COLO668 (cell line): ENCODE data around the gene TNFRSF1A.
A peak's percentile ranks its signal among the peaks of the same experiment; 100 is the strongest.
"Not testable (repeated sequence)": the region's sequence is repeated elsewhere in the genome, so short reads cannot be mapped to it uniquely, and the experiment has no call there.

Experiments
- DNase-seq: peaks from one replicate; lab custom pipeline; 2025; ENCODE audit not compliant: unreplicated experiment; lab: John Stamatoyannopoulos, UW

Gene TNFRSF1A

DNA sequence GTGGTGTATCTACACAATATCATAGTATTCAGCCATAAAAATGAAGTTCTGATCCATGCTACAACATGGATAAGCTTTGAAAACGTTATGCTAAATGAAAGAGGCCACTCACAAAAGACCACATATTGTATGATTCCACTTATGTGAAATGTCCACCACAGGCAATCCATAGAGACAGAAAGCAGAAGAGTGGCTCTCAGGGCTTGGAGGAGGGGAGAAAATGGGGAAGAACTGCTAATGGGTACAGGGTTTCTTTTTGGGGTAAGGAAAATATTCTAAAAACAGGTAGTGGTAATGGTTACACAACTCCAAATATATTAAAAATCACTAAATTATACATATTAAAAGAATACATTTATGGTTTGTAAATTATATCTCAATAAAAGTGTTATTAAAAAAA, 17.0 kb upstream of the TNFRSF1A start:
- DNase-seq: no peak

- no peak for DNase-seq
Observed at GRCh38 chr12:6356374-6356820, 14.5 kb upstream of the TNFRSF1A start.

GRCh38 chr12:6355491-6356373, 13.9 kb upstream of the TNFRSF1A start:
- DNase-seq: no peak

GRCh38 chr12:6354495-6355393, 12.9 kb upstream of the TNFRSF1A start:
- no peak for DNase-seq

GRCh38 chr12:6352193-6353173, 10.6 kb upstream of the TNFRSF1A start:
- no peak for DNase-seq

DNA sequence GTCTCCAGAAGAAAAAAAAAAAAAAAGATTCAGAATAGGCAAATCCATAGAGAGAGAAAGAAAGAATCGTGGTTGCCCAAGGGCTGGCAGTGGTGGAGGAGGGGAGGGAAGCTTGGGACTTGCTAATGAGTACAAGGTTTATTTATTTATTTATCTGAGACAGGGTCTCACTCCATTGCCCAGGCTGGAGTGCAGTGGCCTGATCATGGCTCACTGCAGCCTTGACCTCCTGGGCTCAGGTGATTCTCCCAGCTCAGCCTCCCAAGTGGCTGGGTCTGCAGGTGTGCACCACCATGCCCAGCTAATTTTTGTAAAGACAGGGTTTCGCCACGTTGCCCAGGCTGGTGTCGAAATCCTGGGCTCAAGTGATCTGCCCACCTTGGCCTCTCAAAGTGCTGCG, 9.7 kb upstream of the TNFRSF1A start:
- DNase-seq: no peak

GRCh38 chr12:6347367-6348338, 5.8 kb upstream of the TNFRSF1A start:
- no peak for DNase-seq

- DNase-seq: no peak
Observed at GRCh38 chr12:6346942-6347341, 5.1 kb upstream of the TNFRSF1A start.

DNA sequence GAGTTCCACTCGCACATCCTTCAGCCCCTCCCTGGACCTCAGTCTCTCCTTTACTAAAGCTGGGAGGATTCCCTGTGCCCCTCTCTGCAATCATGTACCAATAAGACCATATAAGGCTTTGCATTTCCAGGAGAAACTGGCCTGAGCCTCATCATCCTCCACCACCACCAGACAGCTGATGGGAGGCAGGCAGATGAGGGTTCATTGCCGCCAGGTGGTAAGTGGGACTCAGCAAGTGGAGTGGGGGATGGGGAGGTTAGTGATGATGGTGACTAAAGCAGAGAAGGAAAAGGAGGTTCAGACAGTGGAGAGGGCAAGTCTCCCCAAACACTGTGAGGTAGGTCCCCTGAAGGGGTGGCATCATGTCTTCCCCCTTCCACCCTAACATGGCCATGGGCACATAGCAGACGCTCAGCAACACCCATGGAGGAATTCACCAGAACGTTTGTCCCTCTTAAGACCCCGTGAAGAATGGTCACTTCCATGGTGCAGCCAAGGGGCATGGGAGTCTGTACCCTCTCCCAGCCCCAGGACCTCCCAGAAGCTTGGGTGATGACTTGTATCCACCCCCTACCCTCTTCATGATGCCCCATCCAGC, 4.5 kb upstream of the TNFRSF1A start:
- peak; percentile 8 for DNase-seq

GRCh38 chr12:6345319-6346091, 3.6 kb upstream of the TNFRSF1A start:
- DNase-seq: no peak

- not testable (repeated sequence) for DNase-seq
Observed at GRCh38 chr12:6344101-6344660, 2.3 kb upstream of the TNFRSF1A start.

DNA sequence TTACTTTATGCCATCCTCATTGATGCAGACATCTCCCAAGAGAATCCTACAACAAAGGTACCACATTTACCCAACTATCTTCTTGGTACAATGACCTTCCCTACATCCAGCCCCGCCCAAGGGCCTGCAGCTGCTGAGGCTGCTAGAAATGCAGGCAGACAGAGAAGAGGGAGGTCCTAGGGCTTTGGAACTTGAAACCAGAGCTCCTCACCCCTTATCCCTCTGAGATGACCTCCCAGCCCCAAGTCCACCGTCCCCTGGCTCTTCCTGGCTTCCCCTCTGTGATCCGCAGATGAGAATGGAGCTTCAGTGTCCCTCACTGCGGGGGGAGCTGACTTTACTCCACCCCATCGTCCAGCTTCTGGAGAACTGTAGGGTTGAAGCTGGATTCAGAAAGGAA, 1.6 kb upstream of the TNFRSF1A start:
- DNase-seq: peak; percentile 6

DNA sequence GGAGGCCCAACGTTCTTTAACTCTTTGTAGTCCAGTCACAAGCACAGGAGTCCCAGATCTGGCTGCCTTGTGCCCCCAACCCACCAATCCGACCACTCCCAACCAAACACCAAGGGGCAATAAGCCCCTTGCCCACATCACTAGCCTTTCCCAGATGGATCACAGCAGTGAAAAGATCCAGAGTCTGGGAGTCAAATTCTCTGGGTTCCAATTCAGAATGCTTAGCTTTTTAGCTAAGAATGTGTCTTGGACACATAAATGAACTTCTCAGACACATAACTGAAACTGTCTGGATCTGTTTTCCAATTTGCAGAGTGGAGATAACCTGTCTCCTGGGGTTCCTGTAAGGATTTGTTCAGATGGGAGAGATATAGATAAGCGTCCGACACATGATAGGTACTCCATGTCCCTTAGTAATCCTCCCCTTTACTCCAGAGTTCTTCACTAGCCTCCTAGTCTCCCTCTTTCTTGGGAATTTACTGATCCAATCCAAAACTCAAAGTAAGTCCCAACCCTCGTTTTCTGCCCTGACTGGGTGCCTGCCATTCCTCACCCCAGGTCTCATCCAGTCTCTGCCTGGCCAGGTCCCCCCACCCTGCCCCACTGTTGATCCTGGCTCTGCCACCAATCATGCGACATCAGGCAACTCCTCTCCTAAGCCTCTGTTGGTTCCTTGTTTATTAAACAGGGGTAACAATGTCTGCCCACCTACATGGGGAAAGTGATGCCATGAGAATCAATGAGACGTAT, 439 bp upstream of the TNFRSF1A start:
- no peak for DNase-seq

- no peak for DNase-seq
Observed at GRCh38 chr12:6340745-6341416, 995 bp downstream of the TNFRSF1A start.

GRCh38 chr12:6340032-6340638, 1.7 kb downstream of the TNFRSF1A start:
- no peak for DNase-seq

DNA sequence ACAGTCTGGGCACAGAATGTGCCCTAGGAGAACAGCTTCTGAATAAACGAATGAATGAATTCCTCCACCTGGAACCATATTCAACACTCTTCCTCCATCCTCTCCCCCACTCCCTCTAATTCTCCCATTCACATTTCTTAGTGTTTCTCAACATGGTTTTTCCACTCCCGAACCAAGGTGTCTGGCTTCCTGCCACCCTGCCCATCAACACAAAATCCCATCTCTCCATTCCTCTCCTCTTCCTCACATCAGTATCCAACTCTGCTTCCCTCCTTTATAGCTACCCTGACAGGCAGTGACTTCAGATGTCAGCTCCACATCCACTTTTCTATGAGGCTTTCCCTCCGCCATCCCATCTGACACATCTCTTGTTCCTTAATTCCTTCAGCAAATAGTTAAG, 2.9 kb downstream of the TNFRSF1A start:
- no peak for DNase-seq
